CMK (cell line): ENCODE data around the gene PPP2R2B.

Experiments used
- DNase-seq: peaks from one replicate; pipeline ENCODE4 v3.0.0-alpha.2; 2010; ENCODE audit warnings: low read depth

The PPP2R2B gene

DNA sequence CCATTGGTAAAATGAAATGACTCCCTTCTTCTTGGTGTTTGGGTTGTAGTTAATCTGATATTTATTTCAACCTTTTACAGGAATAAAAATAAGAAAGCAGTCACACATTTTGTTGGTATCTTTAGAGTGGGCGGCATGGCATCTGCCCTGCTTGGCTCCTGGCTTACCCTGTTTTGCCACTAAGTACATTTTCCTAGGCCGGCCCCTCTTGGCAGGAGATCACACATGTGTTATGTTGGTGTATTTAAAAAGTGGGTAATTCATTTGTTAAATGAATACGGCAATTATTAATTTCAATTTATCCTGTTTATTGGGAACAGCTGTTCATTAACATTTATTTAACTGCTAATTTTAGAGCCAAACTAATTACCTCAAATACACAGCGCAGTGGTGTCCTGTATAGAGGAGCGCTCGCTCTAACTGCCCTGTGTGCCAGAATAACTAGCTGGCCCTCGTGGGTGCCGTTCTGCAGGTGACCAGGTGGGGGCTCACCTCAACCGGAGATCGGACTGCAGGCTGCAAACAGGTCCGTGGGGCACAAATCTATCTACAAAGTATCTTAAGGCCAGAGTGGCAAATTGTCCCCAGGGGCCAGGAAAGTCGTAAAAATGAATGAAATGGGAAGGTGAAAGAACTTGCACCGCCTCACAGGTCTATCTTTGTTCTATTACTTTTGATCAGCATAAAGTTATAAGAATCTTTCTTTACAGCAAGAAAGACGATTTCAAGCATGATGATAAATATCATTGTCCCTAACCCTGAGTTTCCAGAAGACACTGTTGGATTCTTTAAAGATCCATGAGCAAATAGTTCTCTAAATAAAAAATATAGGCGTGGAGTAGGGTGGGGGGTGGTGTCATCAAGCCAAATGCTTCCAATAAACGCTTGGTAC, 336.4 kb downstream of the PPP2R2B start:
- DNase-seq = peak; percentile 15

- DNase-seq = no peak
These were observed 338.1 kb downstream of the PPP2R2B start for GRCh38 chr5:146540414-146540813.

DNA sequence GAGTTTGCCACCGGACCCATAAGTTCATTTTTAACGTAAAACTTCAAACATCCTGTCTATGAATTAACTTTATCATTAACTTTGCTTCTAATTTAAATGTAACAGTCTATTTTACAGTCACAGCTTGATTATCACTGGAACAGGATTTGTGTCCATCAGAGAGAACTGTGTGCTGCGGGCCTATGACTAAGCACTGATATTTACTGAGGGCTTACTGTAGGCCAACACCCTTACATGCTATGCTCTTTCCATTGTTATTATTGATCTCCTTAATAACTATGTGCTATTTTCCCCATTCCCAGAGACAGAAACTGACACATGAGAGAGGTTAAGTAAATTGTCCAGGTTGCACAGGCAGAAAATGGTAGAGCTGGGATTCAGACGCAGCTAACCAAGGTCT, 338.6 kb downstream of the PPP2R2B start:
- no peak for DNase-seq

- no peak for DNase-seq
These were observed 340.1 kb downstream of the PPP2R2B start for GRCh38 chr5:146538432-146538831.

- no peak for DNase-seq
These were observed 344.7 kb downstream of the PPP2R2B start for GRCh38 chr5:146533882-146534281.

DNA sequence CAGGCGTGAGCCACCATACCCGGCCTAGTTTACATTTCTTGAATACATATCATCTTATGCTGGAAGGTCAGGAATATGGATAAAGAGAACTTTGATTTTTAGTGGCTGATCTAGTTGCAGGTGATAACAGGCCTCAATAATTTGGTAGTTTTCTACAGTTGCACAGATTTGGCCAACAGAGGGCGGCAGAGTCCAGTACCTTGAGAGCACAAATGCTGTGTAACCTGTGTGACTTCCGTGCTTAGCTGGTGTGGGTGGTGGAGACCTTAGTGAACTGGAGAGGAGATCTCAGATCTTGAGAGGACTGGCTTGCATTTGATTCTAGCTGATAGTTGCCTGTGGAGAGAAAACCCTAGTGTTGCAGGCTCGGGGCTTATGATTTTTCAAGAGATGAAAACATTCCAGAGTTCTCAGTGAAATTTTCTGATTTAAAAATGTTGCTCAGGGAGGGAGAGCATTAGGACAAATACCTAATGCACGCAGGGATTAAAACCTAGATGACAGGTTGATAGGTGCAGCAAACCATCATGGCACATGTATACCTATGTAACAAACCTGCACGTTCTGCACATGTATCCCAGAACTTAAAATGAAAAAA, 345.2 kb downstream of the PPP2R2B start:
- DNase-seq = peak; percentile 21
